GM19467 (cell line): ENCODE results near the gene GPC5.

Experiments used
- ATAC-seq: cut with Tn5 transposase; IDR thresholded peaks from one replicate; pipeline ENCODE4 v1.9.1; 2021; ENCODE audit warnings: mild to moderate bottlenecking, moderate library complexity; ENCODE audit not compliant: unreplicated experiment

GPC5 gene

GRCh38 chr13:91701975-91702374 lies 303.6 kb downstream of the GPC5 start:
- ATAC-seq, result no peak

- ATAC-seq, result no peak
Observed at GRCh38 chr13:91702411-91702810, 304.0 kb downstream of the GPC5 start.

GRCh38 chr13:91704398-91704797 lies 306.0 kb downstream of the GPC5 start:
- no peak for ATAC-seq

- ATAC-seq, result no peak
Observed at GRCh38 chr13:91708558-91708957, 310.1 kb downstream of the GPC5 start.

- no peak for ATAC-seq
Observed at GRCh38 chr13:91709180-91709579, 310.8 kb downstream of the GPC5 start.

- ATAC-seq, result no peak
Observed at GRCh38 chr13:91710733-91711132, 312.3 kb downstream of the GPC5 start.

GRCh38 chr13:91714855-91715254 lies 316.4 kb downstream of the GPC5 start:
- ATAC-seq, result no peak

GRCh38 chr13:91716436-91717065 lies 318.1 kb downstream of the GPC5 start:
- no peak for ATAC-seq

GRCh38 chr13:91719033-91719432 lies 320.6 kb downstream of the GPC5 start:
- ATAC-seq, result no peak

GRCh38 chr13:91721413-91721812 lies 323.0 kb downstream of the GPC5 start:
- ATAC-seq, result no peak

- ATAC-seq, result no peak
Observed at GRCh38 chr13:91722267-91722884, 324.0 kb downstream of the GPC5 start.

- no peak for ATAC-seq
Observed at GRCh38 chr13:91724591-91724990, 326.2 kb downstream of the GPC5 start.

- ATAC-seq, result no peak
Observed at GRCh38 chr13:91725646-91726045, 327.2 kb downstream of the GPC5 start.

GRCh38 chr13:91726671-91727070 lies 328.2 kb downstream of the GPC5 start:
- no peak for ATAC-seq

- no peak for ATAC-seq
Observed at GRCh38 chr13:91729859-91730258, 331.4 kb downstream of the GPC5 start.

GRCh38 chr13:91739751-91740150 lies 341.3 kb downstream of the GPC5 start:
- ATAC-seq, result no peak

GRCh38 chr13:91740756-91741155 lies 342.3 kb downstream of the GPC5 start:
- ATAC-seq, result no peak

- ATAC-seq, result no peak
Observed at GRCh38 chr13:91741925-91742324, 343.5 kb downstream of the GPC5 start.

- no peak for ATAC-seq
Observed at GRCh38 chr13:91744284-91744683, 345.9 kb downstream of the GPC5 start.

- no peak for ATAC-seq
Observed at GRCh38 chr13:91745967-91746366, 347.5 kb downstream of the GPC5 start.

GRCh38 chr13:91747186-91747585 lies 348.8 kb downstream of the GPC5 start:
- ATAC-seq, result no peak

- ATAC-seq, result no peak
Observed at GRCh38 chr13:91748416-91749089, 350.1 kb downstream of the GPC5 start.
